HepG2 (cell line): ENCODE data around the gene WWP2. TPM values are rescaled to one million over a fixed set of nuclear protein-coding genes. Genes with fewer than 3 reads are reported as not detected.

Source experiments
- CBX1 ChIP-seq: IDR thresholded peaks from one replicate; pipeline ENCODE4 v1.6.1; 2016; ENCODE audit warnings: antibody characterized with exemption, low read depth
- FOXP1 ChIP-seq, 2 experiments: fragments of 450-650 bp in 1 of 2; IDR thresholded peaks; 2 replicates each; pipeline ENCODE4 v1.6.1; 2017 to 2018; ENCODE audit warnings: antibody characterized with exemption in 1 of 2
- HNF4G ChIP-seq, 2 experiments: sonication (generic) in 1 of 2; formaldehyde crosslinking in 1 of 2; IDR thresholded peaks; 2 replicates each; pipeline versions ENCODE4 v1.4.0 to v1.6.1; 2011 to 2020; ENCODE audit warnings: borderline replicate concordance in 2 of 2, low read depth in 2 of 2, mild to moderate bottlenecking in 2 of 2, low read length in 1 of 2, missing genetic modification reagents in 1 of 2, moderate library complexity in 1 of 2
- HOXA5 ChIP-seq: sonication (generic); formaldehyde crosslinking; IDR thresholded peaks from 2 replicates; pipeline ENCODE4 v1.4.0; 2020; ENCODE audit warnings: missing genetic modification reagents
- LCORL ChIP-seq, 2 experiments: fragments of 450-650 bp in 1 of 2; sonication (generic) in 1 of 2; formaldehyde crosslinking in 1 of 2; IDR thresholded peaks; 2 replicates each; pipeline versions ENCODE4 v1.5.0 to v1.6.1; 2017 to 2020; ENCODE audit warnings: antibody characterized with exemption in 1 of 2, missing genetic modification reagents in 1 of 2
- MIER3 ChIP-seq: IDR thresholded peaks from 2 replicates; pipeline ENCODE4 v1.6.1; 2016; ENCODE audit warnings: missing compliant biosample characterization, borderline replicate concordance
- NR2F6 ChIP-seq, 2 experiments: IDR thresholded peaks; 2 replicates each; pipeline ENCODE4 v1.6.1; 2016; ENCODE audit warnings: antibody characterized with exemption in 1 of 2, mild to moderate bottlenecking in 1 of 2
- PAXIP1 ChIP-seq: sonication (generic); formaldehyde crosslinking; conservative IDR thresholded peaks from 2 replicates; pipeline ENCODE4 v1.4.0; 2020; ENCODE audit warnings: mild to moderate bottlenecking, missing genetic modification reagents, moderate library complexity
- PCBP1 ChIP-seq: fragments of 200-400 bp; formaldehyde crosslinking; IDR thresholded peaks from 2 replicates; pipeline ENCODE4 v1.6.1; 2017; ENCODE audit warnings: mild to moderate bottlenecking, low read depth, low read length, borderline replicate concordance
- TARDBP ChIP-seq: sonication (generic); formaldehyde crosslinking; IDR thresholded peaks from 2 replicates; pipeline ENCODE4 v1.8.0; 2022; ENCODE audit warnings: mild to moderate bottlenecking, missing genetic modification reagents
- XRCC5 ChIP-seq: fragments of 200-400 bp; formaldehyde crosslinking; optimal IDR thresholded peaks from 2 replicates; pipeline ENCODE3; 2017; ENCODE audit warnings: mild to moderate bottlenecking, low read length
- ZMYM3 ChIP-seq: sonication (generic); formaldehyde crosslinking; IDR thresholded peaks from 2 replicates; pipeline ENCODE4 v1.5.1; 2020; ENCODE audit warnings: mild to moderate bottlenecking, missing genetic modification reagents
- ZNF710 ChIP-seq: sonication (generic); formaldehyde crosslinking; IDR thresholded peaks from 2 replicates; pipeline ENCODE4 v1.5.0; 2020; ENCODE audit warnings: mild to moderate bottlenecking, missing genetic modification reagents, borderline replicate concordance
- ZSCAN31 ChIP-seq: sonication (generic); formaldehyde crosslinking; IDR thresholded peaks from 2 replicates; pipeline ENCODE4 v1.5.0; 2020; ENCODE audit warnings: low read depth, mild to moderate bottlenecking, missing genetic modification reagents
- polyA plus RNA-seq, 8 experiments: library from polyadenylated mRNA; depleted of rRNA in 3 of 8; stranded (reverse) in 7 of 8; unstranded in 1 of 8; fragments of >200 nt; fragmentation: Illumina TruSeq in 4 of 8; extraction: Trizol in 4 of 8; gene quantifications; 2 replicates each; pipeline versions ENCODE4 v1.2.1 to v1.2.3, GENCODE V29; 2011 to 2016; ENCODE audit warnings: low read depth in 4 of 8, missing spikeins in 1 of 8, mixed read lengths in 1 of 8; ENCODE audit not compliant: insufficient read depth in 1 of 8
- total RNA-seq, 5 experiments: library from RNA; depleted of rRNA; stranded (reverse); fragments of >200 nt; fragmentation: Illumina TruSeq; extraction: Trizol; gene quantifications; 2 replicates each; pipeline ENCODE4 v1.2.3, GENCODE V29; 2016; ENCODE audit warnings: low read depth in 1 of 5
- TF ChIP-seq, protein P1 (sequence below): IDR thresholded peaks from 2 replicates; pipeline ENCODE4 v1.6.1; 2016; ENCODE audit warnings: mild to moderate bottlenecking
- TF ChIP-seq, protein P2 (sequence below): IDR thresholded peaks from 2 replicates; pipeline ENCODE4 v1.6.1; 2016; ENCODE audit warnings: low read depth, control low read depth
- TF ChIP-seq, protein P3 (sequence below): sonication (generic); formaldehyde crosslinking; IDR thresholded peaks from 2 replicates; pipeline ENCODE4 v1.4.0; 2020; ENCODE audit warnings: missing genetic modification reagents

The WWP2 gene
- total and polyA plus RNA-seq, 2 of the 13 experiments (the other 11 are each of a cell fraction or from before 2014, with no cell fraction given), result 11.4 to 28.2 TPM

- TF ChIP-seq ZNF710 (CRISPR knock-in tag), result peak; percentile 94
- TF ChIP-seq ZMYM3 (CRISPR knock-in tag), result peak; percentile 70; the same call in 1 of the 2 replicates
- no peak for TF ChIP-seq FOXP1 (IDR thresholded peaks at IDR 0.05)
- TF ChIP-seq FOXP1 (CRISPR knock-in tag; IDR thresholded peaks at IDR 0.05), result peak; percentile 96
- peak; percentile 67 for TF ChIP-seq NR2F6 (IDR thresholded peaks at IDR 0.05)
- TF ChIP-seq NR2F6 (CRISPR knock-in tag; IDR thresholded peaks at IDR 0.05), result peak; percentile 73
- TF ChIP-seq, protein P1, sequence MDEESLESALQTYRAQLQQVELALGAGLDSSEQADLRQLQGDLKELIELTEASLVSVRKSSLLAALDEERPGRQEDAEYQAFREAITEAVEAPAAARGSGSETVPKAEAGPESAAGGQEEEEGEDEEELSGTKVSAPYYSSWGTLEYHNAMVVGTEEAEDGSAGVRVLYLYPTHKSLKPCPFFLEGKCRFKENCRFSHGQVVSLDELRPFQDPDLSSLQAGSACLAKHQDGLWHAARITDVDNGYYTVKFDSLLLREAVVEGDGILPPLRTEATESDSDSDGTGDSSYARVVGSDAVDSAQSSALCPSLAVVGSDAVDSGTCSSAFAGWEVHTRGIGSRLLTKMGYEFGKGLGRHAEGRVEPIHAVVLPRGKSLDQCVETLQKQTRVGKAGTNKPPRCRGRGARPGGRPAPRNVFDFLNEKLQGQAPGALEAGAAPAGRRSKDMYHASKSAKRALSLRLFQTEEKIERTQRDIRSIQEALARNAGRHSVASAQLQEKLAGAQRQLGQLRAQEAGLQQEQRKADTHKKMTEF (CRISPR knock-in tag), result peak; percentile 69; the same call in 1 of the 2 replicates
- TF ChIP-seq LCORL (IDR thresholded peaks at IDR 0.05), result no peak
- peak; percentile 86 for TF ChIP-seq LCORL (CRISPR knock-in tag; IDR thresholded peaks at IDR 0.05)
- no peak for TF ChIP-seq PCBP1
- TF ChIP-seq HNF4G (IDR thresholded peaks at IDR 0.05; ENCODE audit: borderline replicate concordance, low read depth, low read length), result peak; percentile 59; the same call in 1 of the 2 replicates
- peak; percentile 49; the same call in 1 of the 2 replicates for TF ChIP-seq HNF4G (CRISPR knock-in tag; IDR thresholded peaks at IDR 0.05; ENCODE audit: borderline replicate concordance, low read depth)
- TF ChIP-seq CBX1, result peak; percentile 42
- peak; percentile 90; the same call in 1 of the 2 replicates for TF ChIP-seq TARDBP (CRISPR knock-in tag)
- TF ChIP-seq, protein P2, sequence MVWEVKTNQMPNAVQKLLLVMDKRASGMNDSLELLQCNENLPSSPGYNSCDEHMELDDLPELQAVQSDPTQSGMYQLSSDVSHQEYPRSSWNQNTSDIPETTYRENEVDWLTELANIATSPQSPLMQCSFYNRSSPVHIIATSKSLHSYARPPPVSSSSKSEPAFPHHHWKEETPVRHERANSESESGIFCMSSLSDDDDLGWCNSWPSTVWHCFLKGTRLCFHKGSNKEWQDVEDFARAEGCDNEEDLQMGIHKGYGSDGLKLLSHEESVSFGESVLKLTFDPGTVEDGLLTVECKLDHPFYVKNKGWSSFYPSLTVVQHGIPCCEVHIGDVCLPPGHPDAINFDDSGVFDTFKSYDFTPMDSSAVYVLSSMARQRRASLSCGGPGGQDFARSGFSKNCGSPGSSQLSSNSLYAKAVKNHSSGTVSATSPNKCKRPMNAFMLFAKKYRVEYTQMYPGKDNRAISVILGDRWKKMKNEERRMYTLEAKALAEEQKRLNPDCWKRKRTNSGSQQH (CRISPR knock-in tag), result peak; percentile 59; the same call in 1 of the 2 replicates
- TF ChIP-seq PAXIP1, result peak; percentile 93
- TF ChIP-seq, protein P3, sequence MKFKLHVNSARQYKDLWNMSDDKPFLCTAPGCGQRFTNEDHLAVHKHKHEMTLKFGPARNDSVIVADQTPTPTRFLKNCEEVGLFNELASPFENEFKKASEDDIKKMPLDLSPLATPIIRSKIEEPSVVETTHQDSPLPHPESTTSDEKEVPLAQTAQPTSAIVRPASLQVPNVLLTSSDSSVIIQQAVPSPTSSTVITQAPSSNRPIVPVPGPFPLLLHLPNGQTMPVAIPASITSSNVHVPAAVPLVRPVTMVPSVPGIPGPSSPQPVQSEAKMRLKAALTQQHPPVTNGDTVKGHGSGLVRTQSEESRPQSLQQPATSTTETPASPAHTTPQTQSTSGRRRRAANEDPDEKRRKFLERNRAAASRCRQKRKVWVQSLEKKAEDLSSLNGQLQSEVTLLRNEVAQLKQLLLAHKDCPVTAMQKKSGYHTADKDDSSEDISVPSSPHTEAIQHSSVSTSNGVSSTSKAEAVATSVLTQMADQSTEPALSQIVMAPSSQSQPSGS, result no peak
- TF ChIP-seq HOXA5 (CRISPR knock-in tag), result peak; percentile 47
- no peak; the same call in 1 of the 2 replicates for TF ChIP-seq MIER3 (CRISPR knock-in tag)
- TF ChIP-seq XRCC5, result peak; percentile 72
- peak; percentile 56; the same call in 1 of the 2 replicates for TF ChIP-seq ZSCAN31
Observed at GRCh38 chr16:69830534-69831211, 68.5 kb downstream of the WWP2 start (continued).
